Thyroid gland (tissue), 4 donors: ENCODE data around the gene STAG1.

Source experiments
- CTCF ChIP-seq, 6 experiments: fragments of 200-600 bp in 3 of 6; fragments of 450-650 bp in 3 of 6; sonication (generic) in 3 of 6; IDR thresholded peaks; one replicate each; pipeline ENCODE4 v1.5.1; 2016 to 2019; ENCODE audit warnings: antibody characterized with exemption in 6 of 6, mild to moderate bottlenecking in 2 of 6, inconsistent platforms in 1 of 6, moderate library complexity in 1 of 6
- POLR2A ChIP-seq, 2 donors: fragments of 450-650 bp; IDR thresholded peaks; one replicate each; pipeline ENCODE4 v1.6.1; 2017; ENCODE audit warnings: antibody characterized with exemption in 2 of 2, mild to moderate bottlenecking in 2 of 2, moderate library complexity in 1 of 2

GRCh38 chr3:136545664-136546268 is 206.4 kb downstream of the STAG1 start:
- TF ChIP-seq CTCF (IDR thresholded peaks at IDR 0.05) (peak in 3 of 6 experiments; percentile 34 to 48 (median 37)), POLR2A (IDR thresholded peaks at IDR 0.05) (no peak)
